A673 (cell line): ENCODE measurements around the gene GRID1.

Experiments used
- CTCF ChIP-seq: fragments of 300-800, 200-600 bp; sonication (generic); conservative IDR thresholded peaks from 2 replicates; pipeline ENCODE4 v1.5.1; 2017; ENCODE audit warnings: low read depth, mild to moderate bottlenecking, antibody characterized with exemption, low read length, moderate library complexity, mixed read lengths
- EZH2 ChIP-seq: fragments of 200-600 bp; sonication (generic); IDR thresholded peaks from 2 replicates; pipeline ENCODE4 v1.6.1; 2017; ENCODE audit warnings: borderline replicate concordance, low read depth, mild to moderate bottlenecking, mixed read lengths, antibody characterized with exemption, low read length; ENCODE audit not compliant: poor library complexity, severe bottlenecking

- no peak for TF ChIP-seq CTCF
- no peak for TF ChIP-seq EZH2
These were observed 112.5 kb downstream of the GRID1 start for GRCh38 chr10:86254081-86254480.
